B cell (primary cell): ENCODE results near the gene SIGLEC10. TPM values are rescaled to one million over a fixed set of nuclear protein-coding genes. Genes with fewer than 3 reads are reported as not detected.

Experiments used
- ATAC-seq: fragments of 200-7000 bp; cut with Tn5 transposase; one replicate; pipeline ENCODE4 v1.10.0; 2021; ENCODE audit warnings: low read depth, mild to moderate bottlenecking, moderate number of reproducible peaks, moderate library complexity
- CTCF ChIA-PET: fragments of 350-600 bp; sonication (Branson Sonifier 250); formaldehyde crosslinking; loops from one replicate; lab custom pipeline; 2021; ENCODE audit warnings: antibody characterized with exemption, inconsistent platforms; lab: Charles Lee
- POLR2A ChIA-PET: fragments of 350-600 bp; sonication (Branson Sonifier 250); formaldehyde crosslinking; loops from one replicate; lab custom pipeline; 2021; ENCODE audit warnings: antibody characterized with exemption; lab: Charles Lee
- DNase-seq: peaks from one replicate; pipeline ENCODE4 v3.0.0; 2013
- H2AFZ ChIP-seq: 2 replicates; pipeline ENCODE4 v1.6.1; 2012; ENCODE audit warnings: mild to moderate bottlenecking, low read depth, low read length; ENCODE audit not compliant: insufficient read depth, poor library complexity, severe bottlenecking
- H3K27ac ChIP-seq, 2 donors: 1 replicate in 1 of 2; 2 replicates in 1 of 2; pipeline ENCODE4 v1.5.1; 2012 to 2013; ENCODE audit warnings: low read length in 2 of 2, mild to moderate bottlenecking in 2 of 2, moderate library complexity in 1 of 2
- H3K27me3 ChIP-seq, 4 experiments: fragments of 200-600 bp in 1 of 4; sonication (generic) in 1 of 4; replicated peaks in 1 of 4; 1 replicate in 2 of 4; 2 replicates in 2 of 4; pipeline versions ENCODE4 v1.6.1 to v1.7.0; 2013 to 2016; ENCODE audit warnings: low read length in 3 of 4, mild to moderate bottlenecking in 2 of 4, mixed read lengths in 1 of 4, moderate library complexity in 1 of 4; ENCODE audit not compliant: insufficient read depth in 4 of 4, control insufficient read depth in 3 of 4; ENCODE audit errors: control extremely low read depth in 1 of 4
- H3K36me3 ChIP-seq, 2 experiments: replicated peaks in 1 of 2; 1 replicate in 1 of 2; 2 replicates in 1 of 2; pipeline versions ENCODE4 v1.6.1 to v1.7.1; 2013; ENCODE audit warnings: low read length in 1 of 2; ENCODE audit not compliant: insufficient read depth in 2 of 2, control insufficient read depth in 1 of 2; ENCODE audit errors: control extremely low read depth in 1 of 2, extremely low read depth in 1 of 2
- H3K4me1 ChIP-seq, 2 donors: fragments of 200-600 bp in 1 of 2; sonication (generic) in 1 of 2; 1 replicate in 1 of 2; 2 replicates in 1 of 2; pipeline versions ENCODE4 v1.5.1 to v1.6.1; 2013 to 2017; ENCODE audit warnings: low read length in 2 of 2; ENCODE audit not compliant: control insufficient read depth in 2 of 2, insufficient read depth in 2 of 2
- H3K4me2 ChIP-seq: replicated peaks from 2 replicates; pipeline ENCODE3; 2012; ENCODE audit warnings: mild to moderate bottlenecking, low read depth, low read length; ENCODE audit not compliant: poor library complexity, severe bottlenecking
- H3K4me3 ChIP-seq, 5 experiments: fragments of 200-600 bp in 1 of 5; sonication (generic) in 1 of 5; 1 replicate in 3 of 5; 2 replicates in 2 of 5; pipeline versions ENCODE4 v1.5.1 to v1.7.0; 2011 to 2016; ENCODE audit warnings: low read length in 4 of 5, mild to moderate bottlenecking in 4 of 5, low read depth in 2 of 5, control low read depth in 1 of 5, moderate library complexity in 1 of 5; ENCODE audit not compliant: insufficient read depth in 1 of 5; ENCODE audit errors: control extremely low read depth in 1 of 5, extremely low read depth in 1 of 5
- H3K79me2 ChIP-seq: fragments of 200-600 bp; sonication (generic); one replicate; pipeline ENCODE4 v1.6.0; 2016; ENCODE audit warnings: low read length; ENCODE audit not compliant: control insufficient read depth, insufficient read depth
- H3K9ac ChIP-seq: fragments of 200-600 bp; sonication (generic); 2 replicates; pipeline ENCODE4 v1.6.1; 2017; ENCODE audit warnings: mild to moderate bottlenecking, low read length, moderate library complexity
- H3K9me3 ChIP-seq, 3 donors: one replicate each; pipeline versions ENCODE4 v1.6.1 to v1.7.1; 2013; ENCODE audit warnings: low read length in 2 of 3; ENCODE audit not compliant: control insufficient read depth in 2 of 3, insufficient read depth in 1 of 3; ENCODE audit errors: control extremely low read depth in 1 of 3
- H4K20me1 ChIP-seq: 2 replicates; pipeline ENCODE4 v1.6.0; 2012; ENCODE audit warnings: mild to moderate bottlenecking, low read length; ENCODE audit not compliant: insufficient read depth, control insufficient read depth, poor library complexity, severe bottlenecking
- H3K27ac Mint-ChIP-seq: one replicate; pipeline ENCODE4 v1.8.0; 2021; ENCODE audit warnings: mixed read lengths
- H3K27me3 Mint-ChIP-seq: one replicate; pipeline ENCODE4 v1.8.0; 2021; ENCODE audit warnings: mixed read lengths
- H3K4me1 Mint-ChIP-seq: one replicate; pipeline ENCODE4 v1.8.0; 2021; ENCODE audit warnings: mixed read lengths
- H3K4me3 Mint-ChIP-seq: one replicate; pipeline ENCODE4 v1.8.0; 2021; ENCODE audit warnings: mixed read lengths
- H3K9me3 Mint-ChIP-seq: one replicate; pipeline ENCODE4 v1.8.0; 2022; ENCODE audit warnings: mixed read lengths; ENCODE audit not compliant: insufficient read depth
- EZH2 ChIP-seq: IDR thresholded peaks from 2 replicates; pipeline ENCODE4 v1.6.1; 2012; ENCODE audit warnings: borderline replicate concordance, low read depth, mild to moderate bottlenecking, moderate library complexity, low read length; ENCODE audit not compliant: insufficient read depth, poor library complexity, severe bottlenecking
- WGBS: methylation state at CpG from one replicate; pipeline ENCODE4 v1.1.5; 2013; ENCODE audit warnings: missing lambda C conversion rate; ENCODE audit not compliant: insufficient coverage; 5-methylcytosine and 5-hydroxymethylcytosine counted together
- intact Hi-C: fragments of 100-400 bp; cut with micrococcal nuclease; formaldehyde crosslinking; loops from one replicate; pipeline ENCODE4 v1.10.0; 2022
- polyA plus RNA-seq: library from polyadenylated mRNA; depleted of rRNA; stranded (reverse); fragments of >200 nt; gene quantifications from 2 replicates; pipeline ENCODE4 v1.2.3, GENCODE V29; 2012
- total RNA-seq, 2 donors: library from RNA; stranded (reverse); fragments of 120-200 nt in 1 of 2; gene quantifications; 1 replicate in 1 of 2; 2 replicates in 1 of 2; pipeline versions ENCODE4 v1.2.3 to v1.2.4, GENCODE V29; 2013 to 2022
- TF ChIP-seq, protein P1 (sequence below): fragments of 200-600 bp; IDR thresholded peaks from one replicate; pipeline ENCODE4 v1.8.0; 2022; ENCODE audit warnings: antibody characterized with exemption, mild to moderate bottlenecking

The SIGLEC10 gene
- total and polyA plus RNA-seq, 2 donors (not counting 1 experiment from before 2014, with no cell fraction given), result 49.1 to 87.6 TPM

- H3K9me3 ChIP-seq, result no peaks in the 10 kb centered on the region
- H3K4me1 ChIP-seq, result peaks cover 5 to 31% of the 10 kb centered on the region in 2 donors
- Mint-ChIP-seq H3K27ac (peak overlapping the region; percentile 95), H3K4me3 (peak overlapping the region; percentile 97), H3K27me3 (no peaks in the 10 kb centered on the region), H3K9me3 (no peaks in the 10 kb centered on the region), H3K4me1 (peaks cover 37% of the 10 kb centered on the region)
- peak overlapping the region; percentile 73 to 94 (median 78) for H3K4me3 ChIP-seq
- H3K27ac ChIP-seq, result peak overlapping the region; percentile 80 to 87
- CTCF ChIA-PET, result interaction anchor here (1.0 to 2.0 kb wide), 14 partner anchors 16 to 295 kb away, joined by 3 to 7 read pairs (median 4); partner anchors contain the start of gene VSIG10L
- POLR2A ChIA-PET, result interaction anchor here (0.9 to 1.7 kb wide), 4 partner anchors 25 to 51 kb away, joined by 5 to 12 read pairs (median 9); partner anchors contain the start of genes SIGLEC10 and VSIG10L
- H3K79me2 ChIP-seq, result peaks cover 11% of the 10 kb centered on the region
- intact Hi-C loops, result loop anchor here (1.0 to 2.0 kb wide), 8 partner anchors 22 to 338 kb away; partner anchors contain the start of gene SIGLEC10
- no peaks in the 10 kb centered on the region for H4K20me1 ChIP-seq
- no peaks in the 10 kb centered on the region for H3K36me3 ChIP-seq
- no peaks in the 10 kb centered on the region for H3K27me3 ChIP-seq
- H2AFZ ChIP-seq, result peak overlapping the region; percentile 89
- H3K9ac ChIP-seq, result peak overlapping the region; percentile 83
- peak; percentile 93 for DNase-seq
- no peak for TF ChIP-seq EZH2
- TF ChIP-seq, protein P1, sequence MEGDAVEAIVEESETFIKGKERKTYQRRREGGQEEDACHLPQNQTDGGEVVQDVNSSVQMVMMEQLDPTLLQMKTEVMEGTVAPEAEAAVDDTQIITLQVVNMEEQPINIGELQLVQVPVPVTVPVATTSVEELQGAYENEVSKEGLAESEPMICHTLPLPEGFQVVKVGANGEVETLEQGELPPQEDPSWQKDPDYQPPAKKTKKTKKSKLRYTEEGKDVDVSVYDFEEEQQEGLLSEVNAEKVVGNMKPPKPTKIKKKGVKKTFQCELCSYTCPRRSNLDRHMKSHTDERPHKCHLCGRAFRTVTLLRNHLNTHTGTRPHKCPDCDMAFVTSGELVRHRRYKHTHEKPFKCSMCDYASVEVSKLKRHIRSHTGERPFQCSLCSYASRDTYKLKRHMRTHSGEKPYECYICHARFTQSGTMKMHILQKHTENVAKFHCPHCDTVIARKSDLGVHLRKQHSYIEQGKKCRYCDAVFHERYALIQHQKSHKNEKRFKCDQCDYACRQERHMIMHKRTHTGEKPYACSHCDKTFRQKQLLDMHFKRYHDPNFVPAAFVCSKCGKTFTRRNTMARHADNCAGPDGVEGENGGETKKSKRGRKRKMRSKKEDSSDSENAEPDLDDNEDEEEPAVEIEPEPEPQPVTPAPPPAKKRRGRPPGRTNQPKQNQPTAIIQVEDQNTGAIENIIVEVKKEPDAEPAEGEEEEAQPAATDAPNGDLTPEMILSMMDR, result no peak
- under 1% methylated on average over 48 of the region's 54 CpGs for WGBS
- H3K4me2 ChIP-seq, result peak overlapping the region; percentile 98
- peak; percentile 49 for ATAC-seq
Observed at GRCh38 chr19:51366389-51367254, 50.8 kb downstream of the SIGLEC10 start.
